OCI-LY3 (cell line): Measurements from ENCODE around the gene SMG5.

Experiments used
- CTCF ChIP-seq: fragments of 200-600, 300-600 bp; sonication (generic); IDR thresholded peaks from 2 replicates; pipeline ENCODE4 v1.5.1; 2014; ENCODE audit warnings: antibody characterized with exemption, low read length, low read depth
- EZH2phosphoT487 ChIP-seq: fragments of 200-600 bp; shearing (Covaris generic); IDR thresholded peaks from 2 replicates; pipeline ENCODE4 v1.6.1; 2018; ENCODE audit warnings: antibody characterized with exemption, mixed run types, low read depth

- no peak for TF ChIP-seq EZH2phosphoT487
- TF ChIP-seq CTCF = no peak
These were observed 28.3 kb upstream of the SMG5 start for GRCh38 chr1:156310962-156311361.
